ENCODE results near the gene PDS5A. TPM values are rescaled to one million over a fixed set of nuclear protein-coding genes. Genes with fewer than 3 reads are reported as not detected.
"Not testable (repeated sequence)": the region's sequence is repeated elsewhere in the genome, so short reads cannot be mapped to it uniquely, and the experiment has no call there.

Gene PDS5A
- total and polyA plus RNA-seq, 2 of the 13 experiments (the other 11 are each of a cell fraction or from before 2014, with no cell fraction given) = 31.8 to 57.0 TPM

DNA sequence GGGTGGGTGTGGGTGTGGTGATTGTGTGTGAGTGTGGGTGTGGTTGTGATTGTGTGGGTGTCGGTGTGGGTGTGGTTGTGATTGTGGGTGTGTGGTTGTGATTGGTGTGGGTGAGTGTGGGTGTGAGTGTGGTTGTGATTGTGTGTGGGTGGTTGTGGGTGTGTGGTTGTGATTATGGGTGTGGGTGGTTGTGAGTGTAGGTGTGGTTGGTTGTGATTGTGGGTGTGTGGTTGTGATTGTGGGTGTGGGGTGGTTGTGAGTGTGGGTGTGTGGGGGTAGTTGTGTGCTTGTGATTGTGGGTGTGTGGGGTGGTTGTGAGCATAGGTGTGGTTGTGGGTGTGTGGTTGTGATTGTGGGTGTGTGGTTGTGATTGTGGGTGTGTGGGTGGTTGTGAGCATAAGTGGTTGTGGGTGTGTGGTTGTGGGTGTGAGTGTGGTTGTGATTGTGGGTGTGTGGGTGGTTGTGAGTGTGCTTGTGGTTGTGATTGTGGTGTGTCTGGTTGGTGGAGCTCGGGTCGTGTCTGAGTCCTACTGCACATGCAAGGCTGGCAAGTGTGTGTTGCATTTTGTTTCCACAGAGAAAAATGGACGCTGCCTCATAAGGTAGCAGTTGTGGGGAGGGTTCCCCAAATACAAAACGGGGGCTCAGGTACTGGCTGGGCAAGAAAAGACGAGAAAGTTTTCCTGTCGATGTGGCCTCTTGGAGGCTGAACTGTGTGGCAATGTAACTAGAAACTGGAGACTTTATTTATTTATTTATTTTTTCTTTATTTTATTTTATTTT is 163.1 kb downstream of the PDS5A start (continued):
- TF ChIP-seq, protein P1, sequence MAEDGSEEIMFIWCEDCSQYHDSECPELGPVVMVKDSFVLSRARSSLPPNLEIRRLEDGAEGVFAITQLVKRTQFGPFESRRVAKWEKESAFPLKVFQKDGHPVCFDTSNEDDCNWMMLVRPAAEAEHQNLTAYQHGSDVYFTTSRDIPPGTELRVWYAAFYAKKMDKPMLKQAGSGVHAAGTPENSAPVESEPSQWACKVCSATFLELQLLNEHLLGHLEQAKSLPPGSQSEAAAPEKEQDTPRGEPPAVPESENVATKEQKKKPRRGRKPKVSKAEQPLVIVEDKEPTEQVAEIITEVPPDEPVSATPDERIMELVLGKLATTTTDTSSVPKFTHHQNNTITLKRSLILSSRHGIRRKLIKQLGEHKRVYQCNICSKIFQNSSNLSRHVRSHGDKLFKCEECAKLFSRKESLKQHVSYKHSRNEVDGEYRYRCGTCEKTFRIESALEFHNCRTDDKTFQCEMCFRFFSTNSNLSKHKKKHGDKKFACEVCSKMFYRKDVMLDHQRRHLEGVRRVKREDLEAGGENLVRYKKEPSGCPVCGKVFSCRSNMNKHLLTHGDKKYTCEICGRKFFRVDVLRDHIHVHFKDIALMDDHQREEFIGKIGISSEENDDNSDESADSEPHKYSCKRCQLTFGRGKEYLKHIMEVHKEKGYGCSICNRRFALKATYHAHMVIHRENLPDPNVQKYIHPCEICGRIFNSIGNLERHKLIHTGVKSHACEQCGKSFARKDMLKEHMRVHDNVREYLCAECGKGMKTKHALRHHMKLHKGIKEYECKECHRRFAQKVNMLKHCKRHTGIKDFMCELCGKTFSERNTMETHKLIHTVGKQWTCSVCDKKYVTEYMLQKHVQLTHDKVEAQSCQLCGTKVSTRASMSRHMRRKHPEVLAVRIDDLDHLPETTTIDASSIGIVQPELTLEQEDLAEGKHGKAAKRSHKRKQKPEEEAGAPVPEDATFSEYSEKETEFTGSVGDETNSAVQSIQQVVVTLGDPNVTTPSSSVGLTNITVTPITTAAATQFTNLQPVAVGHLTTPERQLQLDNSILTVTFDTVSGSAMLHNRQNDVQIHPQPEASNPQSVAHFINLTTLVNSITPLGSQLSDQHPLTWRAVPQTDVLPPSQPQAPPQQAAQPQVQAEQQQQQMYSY (CRISPR knock-in tag; IDR thresholded peaks at IDR 0.05) = no peak
- TF ChIP-seq KLF13 (CRISPR knock-in tag; IDR thresholded peaks at IDR 0.05) = no peak
- no peak for TF ChIP-seq ZNF709 (CRISPR knock-in tag; IDR thresholded peaks at IDR 0.05)
- 0 out of 2 replicates have a peak, but pooled peaks have one; percentile 19 for TF ChIP-seq ZFP82 (CRISPR knock-in tag; IDR thresholded peaks at IDR 0.05; ENCODE audit: borderline replicate concordance)
- TF ChIP-seq, protein P2, sequence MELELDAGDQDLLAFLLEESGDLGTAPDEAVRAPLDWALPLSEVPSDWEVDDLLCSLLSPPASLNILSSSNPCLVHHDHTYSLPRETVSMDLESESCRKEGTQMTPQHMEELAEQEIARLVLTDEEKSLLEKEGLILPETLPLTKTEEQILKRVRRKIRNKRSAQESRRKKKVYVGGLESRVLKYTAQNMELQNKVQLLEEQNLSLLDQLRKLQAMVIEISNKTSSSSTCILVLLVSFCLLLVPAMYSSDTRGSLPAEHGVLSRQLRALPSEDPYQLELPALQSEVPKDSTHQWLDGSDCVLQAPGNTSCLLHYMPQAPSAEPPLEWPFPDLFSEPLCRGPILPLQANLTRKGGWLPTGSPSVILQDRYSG (CRISPR knock-in tag; IDR thresholded peaks at IDR 0.05) = no peak
- no peak for TF ChIP-seq SRSF4 (IDR thresholded peaks at IDR 0.05; ENCODE audit: low read depth, low read length, poor library complexity, severe bottlenecking)
- no peak for TF ChIP-seq XBP1 (CRISPR knock-in tag; IDR thresholded peaks at IDR 0.05)
- TF ChIP-seq REL (CRISPR knock-in tag; conservative IDR thresholded peaks at IDR 0.05) = no peak
- no peak for TF ChIP-seq ZNF615 (CRISPR knock-in tag; IDR thresholded peaks at IDR 0.05; ENCODE audit: borderline replicate concordance)
- no peak for TF ChIP-seq ZBTB38 (CRISPR knock-in tag; IDR thresholded peaks at IDR 0.05)
- TF ChIP-seq, protein P3, sequence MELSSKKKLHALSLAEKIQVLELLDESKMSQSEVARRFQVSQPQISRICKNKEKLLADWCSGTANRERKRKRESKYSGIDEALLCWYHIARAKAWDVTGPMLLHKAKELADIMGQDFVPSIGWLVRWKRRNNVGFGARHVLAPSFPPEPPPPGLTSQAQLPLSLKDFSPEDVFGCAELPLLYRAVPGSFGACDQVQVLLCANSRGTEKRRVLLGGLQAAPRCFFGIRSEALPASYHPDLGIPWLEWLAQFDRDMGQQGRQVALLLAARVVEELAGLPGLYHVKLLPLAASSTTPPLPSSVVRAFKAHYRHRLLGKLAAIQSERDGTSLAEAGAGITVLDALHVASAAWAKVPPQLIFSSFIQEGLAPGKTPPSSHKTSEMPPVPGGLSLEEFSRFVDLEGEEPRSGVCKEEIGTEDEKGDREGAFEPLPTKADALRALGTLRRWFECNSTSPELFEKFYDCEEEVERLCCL (CRISPR knock-in tag; IDR thresholded peaks at IDR 0.05; ENCODE audit: borderline replicate concordance) = 0 out of 2 replicates have a peak, but pooled peaks have one; percentile 32
- no peak for TF ChIP-seq CBX2 (IDR thresholded peaks at IDR 0.05; ENCODE audit: low read depth, low read length)
- TF ChIP-seq CBX2 (CRISPR knock-in tag; IDR thresholded peaks at IDR 0.05; ENCODE audit: low read depth) = no peak
- TF ChIP-seq PRPF4 (IDR thresholded peaks at IDR 0.05; ENCODE audit: low read depth, low read length, poor library complexity, severe bottlenecking) = no peak
- no peak for TF ChIP-seq DPF2 (CRISPR knock-in tag; IDR thresholded peaks at IDR 0.05; ENCODE audit: borderline replicate concordance, low read depth)
- no peak for TF ChIP-seq KDM2A (CRISPR knock-in tag; IDR thresholded peaks at IDR 0.05; ENCODE audit: borderline replicate concordance, low read depth)

DNA sequence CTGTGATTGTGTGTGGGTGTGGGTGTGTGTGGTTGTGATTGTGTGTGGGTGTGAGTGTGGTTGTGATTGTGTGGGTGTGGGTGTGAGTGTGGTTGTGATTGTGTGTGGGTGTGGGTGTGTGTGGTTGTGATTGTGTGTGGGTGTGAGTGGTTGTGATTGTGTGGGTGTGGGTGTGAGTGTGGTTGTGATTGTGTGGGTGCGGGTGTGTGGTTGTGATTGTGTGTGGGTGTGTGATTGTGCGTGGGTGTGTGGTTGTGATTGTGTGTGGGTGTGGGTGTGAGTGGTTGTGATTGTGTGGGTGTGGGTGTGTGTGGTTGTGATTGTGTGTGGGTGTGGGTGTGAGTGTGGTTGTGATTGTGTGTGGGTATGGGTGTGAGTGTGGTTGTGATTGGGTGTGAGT is 163.9 kb downstream of the PDS5A start:
- H3K27ac ChIP-seq (ENCODE audit: extremely low read length, insufficient read depth, low read length); CTCF ChIA-PET (ENCODE audit: low intra/inter-chr PET ratio, low total read pairs); DNase-seq (ENCODE audit: low spot score); H3K9ac ChIP-seq (ENCODE audit: insufficient read depth, low read depth, low read length); H3K27me3 ChIP-seq (ENCODE audit: control insufficient read depth in 1 of 2, insufficient read depth in 2 of 2, low read length in 2 of 2); H3K36me3 ChIP-seq (replicated peaks in 1 of 2; ENCODE audit: control insufficient read depth in 1 of 2, insufficient read depth in 2 of 2, low read length in 2 of 2); H3K9me3 ChIP-seq (ENCODE audit: low read length); H3K79me2 ChIP-seq (ENCODE audit: insufficient read depth, low read length); ATAC-seq; H3K4me2 ChIP-seq (ENCODE audit: low read depth, low read length); POLR2A ChIA-PET; H4K20me1 ChIP-seq (ENCODE audit: insufficient read depth, low read length); BruUV-seq (replicated peaks); H3K4me3 ChIP-seq (replicated peaks in 1 of 3; ENCODE audit: insufficient read depth in 1 of 3, low read depth in 2 of 3, low read length in 3 of 3); FAIRE-seq; in situ Hi-C loops (cut with HindIII; ENCODE audit: extremely low pct_ligation_motif_present, low pct_unique_long_range_greater_than_20kb); H2AFZ ChIP-seq (ENCODE audit: low read length): not testable (repeated sequence)
- intact Hi-C loops (cut with micrococcal nuclease; ENCODE audit: unreplicated experiment) = loop anchor here (10.0 kb wide), 2 partner anchors 161 to 349 kb away; partner anchors contain the start of gene PDS5A
- 23% methylated on average over 2 of the region's 2 CpGs for WGBS (ENCODE audit: low lambda C conversion rate)
- peaks cover 35% of the 10 kb centered on the region for H3K4me1 ChIP-seq (ENCODE audit: insufficient read depth, low read length)

Data from HepG2 (cell line).